Measurements from ENCODE around the gene SDF4.

GRCh38 chr1:1280782-1281481 is 49.1 kb upstream of the SDF4 start:
- no peak for TF ChIP-seq EZH2 (IDR thresholded peaks at IDR 0.05; ENCODE audit: insufficient read depth, poor library complexity, severe bottlenecking)
- no peak for TF ChIP-seq EZH2phosphoT487 (IDR thresholded peaks at IDR 0.05; ENCODE audit: insufficient read depth, low read depth)

Measured in GM23248 (cell line).